Limb (tissue), 2 donors: ENCODE results near the gene RAB3B.
A peak's percentile ranks its signal among the peaks of the same experiment; 100 is the strongest.
"Not testable (repeated sequence)": the region's sequence is repeated elsewhere in the genome, so short reads cannot be mapped to it uniquely, and the experiment has no call there.

ENCODE experiments used
- DNase-seq, 2 donors: peaks; one replicate each; pipeline ENCODE4 v3.0.0-alpha.2; 2016; ENCODE audit errors: extremely low spot score in 2 of 2

The RAB3B gene

DNA sequence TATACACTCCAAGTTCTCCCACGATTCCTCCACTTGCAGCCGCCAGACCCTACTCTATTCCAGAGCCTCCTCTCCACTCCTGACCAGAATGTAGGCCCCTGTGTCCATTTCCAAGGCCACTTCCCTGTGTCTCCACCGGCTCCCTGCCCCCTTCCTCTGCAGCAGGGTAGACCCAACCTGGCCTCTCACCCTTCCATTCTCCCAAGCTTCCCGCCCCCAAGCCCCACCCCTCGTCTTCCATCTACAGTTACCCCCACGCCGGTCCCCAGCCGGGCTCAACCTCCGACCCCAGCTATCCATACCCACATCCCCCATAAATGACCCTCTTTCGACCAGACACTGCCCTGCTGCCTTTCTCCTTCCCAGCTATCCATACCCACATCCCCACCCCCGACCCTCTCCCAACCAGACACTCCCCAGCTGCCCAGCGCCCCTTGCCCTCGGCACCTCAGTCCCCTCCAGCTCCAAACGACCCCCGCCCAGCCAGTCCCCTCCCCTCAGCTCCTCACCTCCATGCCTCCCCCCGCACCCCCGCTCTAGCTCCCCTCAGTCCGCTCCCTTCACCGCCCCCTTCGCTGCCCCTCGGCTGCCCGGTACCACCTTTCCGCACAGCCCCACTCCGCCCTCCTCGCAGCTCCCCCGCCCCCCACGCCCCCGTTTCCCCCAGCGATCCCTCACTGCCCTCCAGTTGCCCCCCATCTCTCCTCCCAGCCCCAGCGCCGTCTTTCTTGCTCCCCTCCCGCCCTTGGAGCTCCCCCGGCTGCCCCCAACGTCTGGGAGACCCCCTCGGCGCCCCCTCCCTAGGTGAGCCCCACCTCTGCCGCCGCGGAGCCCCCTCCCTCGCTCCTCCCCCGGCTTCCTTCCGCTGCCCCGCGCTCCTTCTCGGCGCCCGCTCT lies 670 bp downstream of the RAB3B start:
- peak in 1 of 2 donors; percentile 42 for DNase-seq

DNA sequence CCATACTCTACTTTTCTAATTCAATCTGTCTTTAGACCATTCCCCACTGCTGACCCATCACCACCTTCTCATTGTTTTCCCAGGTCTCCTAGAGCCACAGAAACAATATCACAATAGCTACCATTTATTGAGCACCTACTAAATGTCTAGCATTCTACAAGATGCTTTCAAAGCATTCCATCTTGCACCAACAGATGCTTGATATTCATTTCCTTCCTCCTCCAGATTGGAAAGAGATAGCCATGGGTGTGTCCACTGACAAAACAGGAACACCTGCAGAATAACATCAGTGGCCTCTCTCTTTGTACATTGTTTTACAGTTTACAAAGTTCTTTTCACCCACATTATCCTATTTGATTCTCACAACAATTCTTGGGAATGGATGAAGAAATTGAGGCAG lies 2.2 kb downstream of the RAB3B start:
- no peak for DNase-seq

DNA sequence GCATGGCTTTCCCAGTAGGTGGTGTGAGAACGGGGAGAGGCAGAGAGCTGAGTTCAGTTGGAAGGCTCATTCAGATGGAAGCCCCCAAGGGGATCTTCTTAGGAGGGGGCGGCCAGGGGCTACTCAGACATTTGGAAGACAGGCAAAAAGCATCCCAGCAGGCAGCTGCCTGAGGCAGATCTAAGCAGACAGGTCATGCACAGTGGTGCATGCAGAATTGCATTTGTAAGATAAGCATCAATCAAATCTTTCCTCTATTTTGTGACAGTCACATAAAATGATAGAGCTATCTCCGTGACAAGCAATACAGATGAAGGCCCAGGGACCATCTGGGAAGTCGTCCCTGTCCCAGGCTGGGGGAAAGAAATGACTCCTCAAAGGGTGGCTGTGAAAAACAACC lies 3.8 kb downstream of the RAB3B start:
- no peak for DNase-seq

DNA sequence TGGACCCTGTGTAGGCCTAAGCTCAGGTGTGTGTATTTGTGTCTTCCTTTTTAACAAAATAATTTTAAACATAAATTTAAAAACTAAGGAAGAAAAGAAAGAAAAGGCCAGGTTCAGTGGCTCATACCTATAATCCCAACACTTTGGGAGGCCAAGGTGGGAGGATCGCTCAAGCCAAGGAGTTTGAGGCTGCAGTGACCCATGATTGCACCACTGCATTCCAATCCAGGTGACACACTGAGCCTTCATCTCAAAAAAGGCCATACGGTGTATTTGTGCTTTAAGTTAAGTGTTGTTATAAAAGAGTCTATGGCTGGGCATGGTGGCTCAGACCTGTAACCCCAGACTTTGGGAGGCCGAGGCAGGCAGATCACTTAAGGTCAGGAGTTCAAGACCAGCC lies 8.3 kb downstream of the RAB3B start:
- DNase-seq = no peak

DNA sequence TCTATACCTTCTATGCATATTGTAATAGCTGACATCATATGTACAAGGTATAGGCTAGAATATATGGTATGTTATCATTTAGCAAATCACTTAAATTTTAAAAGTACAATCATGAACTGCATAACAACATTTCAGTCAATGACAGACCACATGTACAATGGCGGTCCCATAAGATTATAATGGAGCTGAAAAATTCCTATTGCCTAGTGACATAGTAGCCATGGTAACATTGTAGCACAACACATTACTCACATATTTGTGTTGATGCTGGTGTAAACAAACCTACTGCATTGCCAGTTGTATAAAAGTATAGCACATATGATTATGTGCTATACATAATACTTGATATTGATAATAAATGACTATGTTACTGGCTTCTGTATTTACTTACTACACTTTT lies 8.9 kb downstream of the RAB3B start:
- DNase-seq = no peak

DNA sequence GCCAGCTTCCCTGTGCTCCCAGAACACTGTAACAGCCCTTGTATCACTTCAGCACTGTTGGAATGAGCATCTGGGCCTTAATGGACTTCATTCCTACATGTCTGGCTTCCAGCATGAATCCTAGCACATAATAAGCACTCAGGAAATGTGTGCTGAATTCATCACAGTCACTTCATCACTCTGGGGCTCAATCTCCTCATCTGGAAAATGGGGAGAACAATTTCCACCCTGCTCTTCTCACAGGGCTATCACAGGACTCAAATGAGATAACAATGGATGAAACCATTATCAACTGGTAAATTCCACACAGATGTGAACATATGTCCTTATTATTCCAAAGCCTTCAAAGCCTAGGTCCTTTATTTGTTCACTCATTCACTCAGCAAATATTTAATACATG lies 12.4 kb downstream of the RAB3B start:
- no peak for DNase-seq

DNA sequence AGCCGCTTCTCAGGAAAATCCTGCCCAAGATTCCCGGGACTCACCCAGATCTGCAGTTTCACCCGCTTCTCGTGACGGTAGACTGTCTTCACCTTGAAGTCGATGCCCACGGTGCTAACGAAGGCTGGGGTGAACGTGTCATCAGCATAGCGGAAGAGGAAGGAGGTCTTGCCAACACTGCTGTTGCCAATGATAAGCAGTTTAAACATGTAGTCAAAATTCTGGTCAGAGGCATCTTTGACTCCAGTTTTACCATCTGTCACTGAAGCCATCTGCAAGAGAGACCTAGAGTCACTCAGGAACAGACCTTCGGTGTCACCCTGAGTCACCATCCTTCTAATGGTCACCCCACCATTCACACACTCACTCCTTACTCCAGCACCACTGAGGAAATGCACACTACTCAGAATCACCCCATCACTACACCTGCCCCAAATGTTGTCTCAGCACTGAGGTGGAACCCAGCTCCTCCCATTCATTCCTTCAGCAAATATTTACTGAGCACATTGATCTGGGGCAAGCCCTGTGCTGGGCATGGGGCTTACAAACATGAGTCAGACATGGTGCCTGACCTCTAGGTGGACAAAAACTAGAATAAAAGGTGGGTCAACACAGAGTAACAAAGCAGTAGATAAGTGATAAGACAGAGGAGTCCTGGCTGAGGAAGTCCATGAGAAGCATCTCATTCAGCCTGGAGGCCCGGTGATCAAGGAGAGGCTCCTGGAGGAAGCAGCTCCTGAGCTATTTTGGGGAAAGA lies 13.5 kb downstream of the RAB3B start:
- no peak for DNase-seq

DNA sequence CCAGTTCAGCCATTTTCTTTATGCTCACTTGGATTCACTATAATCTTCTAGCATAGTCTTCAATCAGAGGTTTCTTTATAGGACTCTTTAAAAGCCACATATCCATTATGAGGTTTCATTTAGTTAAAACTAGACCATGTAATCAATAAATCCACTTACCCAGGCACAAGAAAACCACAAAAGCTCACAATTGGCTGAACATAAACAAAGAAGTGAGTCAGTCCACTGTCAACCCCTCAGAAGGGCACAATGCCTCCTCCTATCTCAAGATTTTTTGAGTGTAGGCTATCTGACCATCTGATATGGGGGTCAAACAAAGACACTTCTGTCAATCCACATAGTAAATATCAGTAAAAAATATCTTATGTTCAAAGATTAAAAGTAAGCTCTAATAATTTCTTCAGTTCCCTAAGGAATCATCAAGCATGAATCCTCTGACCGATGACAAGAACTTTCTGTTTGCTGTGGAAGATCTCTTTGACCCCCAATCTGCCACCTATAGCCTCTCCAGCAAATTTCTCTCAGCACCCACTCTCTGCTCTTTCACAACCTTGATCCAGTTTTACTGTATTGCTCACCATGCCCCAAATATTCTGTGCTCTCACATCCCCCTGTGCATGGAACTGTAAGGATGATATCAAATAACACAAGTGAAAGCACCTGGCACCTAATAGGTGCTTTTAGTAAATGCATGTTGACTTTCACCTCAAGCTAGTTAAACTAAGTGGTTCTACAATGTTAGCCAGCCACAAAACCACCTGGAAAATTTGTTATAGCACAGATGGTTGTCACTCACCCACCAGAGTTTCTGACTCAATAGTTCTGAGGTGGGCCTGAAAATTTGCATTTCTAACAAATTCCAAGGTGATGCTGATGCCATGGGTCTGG lies 16.7 kb downstream of the RAB3B start:
- no peak for DNase-seq

DNA sequence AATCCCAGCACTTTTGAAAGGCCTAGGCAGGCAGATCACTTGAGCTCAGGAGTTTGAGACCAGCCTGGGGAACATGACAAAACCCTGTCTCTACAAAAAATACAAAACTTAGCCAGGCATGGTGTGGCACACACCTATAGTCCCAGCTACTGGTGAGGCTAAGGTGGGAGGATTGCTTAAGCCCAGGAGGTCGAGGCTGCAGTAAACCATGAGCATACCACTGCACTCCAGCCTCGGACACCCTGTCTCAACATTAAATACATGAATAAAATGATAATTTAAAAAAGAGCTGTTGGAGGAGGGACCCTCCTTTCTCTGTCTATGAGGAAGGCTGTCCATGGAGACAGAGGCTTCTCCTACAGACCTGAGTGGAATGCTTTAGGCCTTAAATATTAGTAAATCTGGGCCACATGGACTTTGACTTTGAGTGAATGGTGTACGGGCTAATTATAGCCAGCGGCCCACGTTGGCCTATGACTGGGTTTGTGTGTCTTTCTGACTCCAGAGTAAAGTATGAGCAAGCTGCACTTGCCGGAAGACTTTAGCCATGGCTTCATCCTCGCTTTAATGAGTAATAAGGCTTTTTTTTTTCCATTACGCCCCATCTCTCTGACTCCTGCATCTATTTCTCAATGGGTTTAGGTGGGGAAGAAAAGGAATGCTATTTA lies 21.3 kb downstream of the RAB3B start:
- no peak for DNase-seq

DNA sequence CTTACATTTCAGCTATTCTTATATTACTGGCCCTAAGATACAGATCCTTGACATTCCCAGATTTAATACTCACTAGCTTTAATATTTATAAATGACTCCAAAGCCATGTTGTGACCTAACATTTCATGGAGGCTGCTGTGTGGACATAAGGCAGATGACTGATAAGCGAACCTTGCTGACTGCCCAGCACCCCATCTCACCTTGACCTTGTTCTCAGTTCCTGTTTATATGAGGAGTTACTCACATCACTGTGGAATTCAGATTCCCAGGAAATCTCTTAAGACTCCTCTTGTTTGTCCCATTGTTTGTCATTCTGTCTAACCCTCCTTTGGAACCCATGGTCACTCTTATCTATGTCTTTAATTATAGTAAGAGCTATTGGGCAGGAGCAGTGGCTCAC lies 21.9 kb downstream of the RAB3B start:
- no peak for DNase-seq

DNA sequence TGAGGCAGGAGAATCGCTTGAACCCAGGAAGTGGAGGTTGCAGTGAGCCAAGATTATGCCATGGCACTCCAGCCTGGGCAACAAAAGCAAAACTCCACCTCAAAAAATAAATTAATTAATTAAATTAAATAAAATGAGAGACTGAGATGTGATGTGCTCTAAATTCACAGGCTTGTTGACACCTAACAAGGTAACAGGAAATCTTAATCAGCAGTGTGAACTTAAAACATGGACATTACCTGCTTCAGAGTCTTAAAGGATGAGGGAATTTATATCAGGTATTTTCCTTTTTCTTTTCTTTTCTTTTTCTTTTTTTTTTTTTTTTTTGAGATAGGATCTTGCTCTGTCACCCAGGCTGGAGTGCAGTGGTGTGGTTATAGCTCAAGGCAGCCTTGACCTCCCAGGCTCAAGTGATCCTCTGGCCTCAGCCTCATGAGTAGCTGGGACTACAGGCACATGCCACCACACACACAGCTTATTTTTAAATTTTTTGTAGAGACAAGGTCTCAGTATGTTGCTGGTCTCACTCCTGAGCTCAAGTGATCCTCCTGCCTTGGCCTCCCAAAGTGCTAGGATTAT lies 23.2 kb downstream of the RAB3B start:
- DNase-seq = not testable (repeated sequence)

DNA sequence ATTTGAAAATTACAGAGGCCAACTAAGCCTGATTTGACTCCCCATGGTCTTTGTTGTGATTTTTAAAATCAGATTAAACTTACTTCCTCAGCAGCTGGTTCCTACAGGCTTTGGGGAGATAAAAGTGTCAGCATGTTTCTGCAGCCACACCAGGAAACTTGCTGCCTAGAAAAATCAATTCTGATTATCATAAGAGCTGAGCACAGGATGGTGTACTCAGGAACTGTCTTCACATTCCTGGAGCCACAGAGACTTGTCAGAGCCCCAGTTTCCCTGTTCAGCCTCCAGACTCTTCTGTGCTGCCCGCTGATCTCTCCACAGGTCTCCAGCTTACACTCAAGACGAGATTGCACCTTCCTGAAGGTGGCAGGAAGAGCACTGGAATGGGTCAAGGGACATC lies 23.9 kb downstream of the RAB3B start:
- DNase-seq = no peak

DNA sequence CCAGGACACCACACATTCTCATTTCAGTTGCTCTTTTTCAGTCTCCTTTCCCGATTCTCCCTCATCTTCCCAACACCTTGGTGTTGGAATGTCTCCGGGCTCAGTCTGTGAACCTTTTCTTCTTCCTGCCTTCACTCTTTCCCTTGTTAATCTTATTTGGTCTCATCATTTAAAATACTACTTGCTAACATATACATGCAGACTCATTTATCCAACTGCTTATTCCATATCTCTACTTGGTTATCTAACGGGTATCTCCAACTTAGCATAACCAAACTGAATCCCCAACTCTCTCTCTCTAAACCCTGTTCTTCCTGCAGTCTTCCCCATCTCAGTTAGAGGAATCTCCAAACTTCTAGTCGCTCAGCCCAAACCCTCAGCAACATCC lies 26.2 kb downstream of the RAB3B start:
- DNase-seq = no peak

DNA sequence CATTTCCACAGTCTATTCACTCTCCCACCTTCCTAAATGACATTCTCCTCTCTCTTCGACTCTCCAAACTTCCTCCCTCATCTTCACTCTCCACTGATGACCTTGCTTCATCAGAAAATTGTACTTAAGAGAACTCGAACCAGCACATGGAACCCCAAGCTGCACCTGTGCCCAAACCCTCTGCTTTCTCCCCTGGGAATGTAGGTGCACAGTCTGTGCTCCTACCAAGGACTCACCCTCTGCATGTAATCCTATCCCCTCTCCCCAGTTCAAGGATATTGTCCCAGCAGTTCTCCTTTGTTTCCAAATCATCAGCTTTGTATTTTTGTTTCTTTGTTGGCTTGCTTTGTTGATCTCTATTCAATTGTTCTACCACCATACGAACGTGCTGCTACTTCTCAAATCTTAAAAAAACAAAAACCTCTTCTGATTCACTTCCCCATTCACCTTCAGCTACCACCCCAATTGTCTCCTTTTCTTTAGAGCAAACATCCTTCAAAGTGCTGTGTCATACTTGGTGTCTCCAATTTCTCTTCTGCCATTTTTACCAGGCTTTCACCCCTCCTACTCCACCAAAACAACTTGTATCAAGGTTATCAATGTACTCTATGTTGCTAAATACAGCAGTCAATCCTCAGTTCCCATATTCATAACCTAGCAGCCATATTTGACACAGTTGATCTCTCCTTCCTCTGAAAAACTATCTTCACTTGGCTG lies 26.8 kb downstream of the RAB3B start:
- DNase-seq = no peak

DNA sequence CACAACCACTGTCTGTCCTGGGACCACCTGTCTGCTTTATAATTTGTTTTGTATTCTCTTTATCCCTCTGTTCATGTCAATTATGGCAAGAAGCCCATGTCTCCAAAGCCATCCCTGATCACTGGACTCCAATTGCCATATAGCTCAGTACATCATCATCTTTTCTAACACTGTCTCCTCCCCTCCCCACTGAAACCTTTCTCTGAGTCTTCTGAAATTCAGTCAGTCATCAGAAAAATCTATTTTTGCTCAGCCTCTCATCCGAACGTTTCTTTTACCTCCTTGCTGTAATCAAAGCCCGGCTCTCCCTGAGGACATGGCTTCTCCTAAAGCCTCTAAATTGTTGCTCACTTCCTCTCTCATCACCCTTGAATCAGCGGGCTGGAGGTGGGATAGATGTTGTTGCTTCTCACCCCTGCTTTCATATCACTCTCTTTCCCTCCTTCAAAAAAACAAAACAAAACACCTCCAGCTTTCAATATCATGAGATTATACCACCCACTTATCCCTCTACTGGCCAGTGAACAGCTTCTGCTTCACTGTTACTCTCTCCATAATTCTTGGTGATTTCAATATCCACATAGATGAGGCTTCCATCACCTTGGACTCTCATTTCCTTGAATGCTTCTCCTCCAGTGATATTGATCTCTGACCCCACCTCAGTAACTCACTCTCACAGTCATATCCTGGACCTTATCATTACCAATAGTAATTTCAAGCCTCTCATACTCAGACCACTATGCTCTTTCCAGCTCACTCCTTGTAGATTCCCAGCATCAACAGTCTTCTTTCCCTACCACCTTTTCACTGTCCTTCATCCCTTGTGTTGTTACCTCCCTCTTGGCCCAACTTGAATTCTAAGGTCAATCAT lies 27.8 kb downstream of the RAB3B start:
- no peak for DNase-seq

DNA sequence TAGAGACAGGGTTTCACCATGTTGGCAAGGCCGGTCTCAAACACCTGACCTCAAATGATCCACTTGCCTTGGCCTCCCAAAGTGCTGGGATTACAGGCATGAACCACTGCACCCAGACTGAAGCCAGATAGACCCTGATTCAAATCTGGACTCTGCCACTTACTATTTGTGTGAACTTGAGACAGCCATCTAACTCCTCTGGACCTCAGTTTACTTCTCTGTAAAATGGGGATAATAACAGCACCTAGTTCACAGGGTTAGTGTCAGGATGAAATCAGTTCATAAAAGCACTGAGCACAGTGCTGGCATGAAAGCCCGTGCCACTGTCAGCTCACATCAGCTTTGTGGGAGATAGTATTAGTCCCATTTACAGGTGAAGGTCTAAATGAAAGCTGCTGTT lies 28.5 kb downstream of the RAB3B start:
- DNase-seq = no peak

DNA sequence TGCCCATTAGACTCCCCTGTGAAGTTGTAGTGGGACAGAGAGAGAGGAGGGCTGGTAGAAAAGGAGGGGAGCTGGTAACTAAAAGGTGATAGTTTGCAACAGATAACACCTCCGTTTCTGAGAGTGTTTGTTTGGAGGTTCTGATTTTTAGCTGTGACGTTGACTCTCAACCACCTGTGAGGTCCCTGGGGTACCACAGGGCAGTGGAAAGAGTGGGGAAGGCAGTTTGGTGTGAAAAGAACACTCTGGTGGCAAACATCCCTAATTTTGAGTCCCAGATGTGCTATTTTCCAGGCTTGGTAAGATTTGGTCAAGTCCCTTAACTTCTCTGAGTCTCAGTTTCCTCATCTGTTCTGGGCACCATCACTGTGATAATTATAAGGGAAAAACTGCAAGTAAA lies 29.3 kb downstream of the RAB3B start:
- DNase-seq = no peak

DNA sequence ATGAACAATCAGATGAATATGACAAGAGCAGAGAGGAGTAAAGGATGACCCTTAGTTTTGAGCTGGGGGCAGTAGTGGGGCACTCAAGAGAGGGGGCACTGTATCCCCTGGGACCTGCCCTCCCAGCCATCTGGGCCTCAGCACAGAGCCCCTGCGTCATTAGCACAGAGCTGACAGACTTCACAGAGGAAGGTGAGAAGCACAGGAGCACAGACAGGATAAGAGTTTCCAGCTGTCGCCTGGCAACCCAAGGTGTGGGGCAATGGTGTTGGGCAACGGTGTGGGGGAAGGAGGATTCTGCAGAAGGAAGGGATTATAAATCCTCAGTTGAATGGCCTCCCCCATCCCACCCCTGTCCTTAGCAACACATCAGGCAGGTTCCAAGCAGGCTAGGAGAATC lies 30.2 kb downstream of the RAB3B start:
- DNase-seq = no peak

DNA sequence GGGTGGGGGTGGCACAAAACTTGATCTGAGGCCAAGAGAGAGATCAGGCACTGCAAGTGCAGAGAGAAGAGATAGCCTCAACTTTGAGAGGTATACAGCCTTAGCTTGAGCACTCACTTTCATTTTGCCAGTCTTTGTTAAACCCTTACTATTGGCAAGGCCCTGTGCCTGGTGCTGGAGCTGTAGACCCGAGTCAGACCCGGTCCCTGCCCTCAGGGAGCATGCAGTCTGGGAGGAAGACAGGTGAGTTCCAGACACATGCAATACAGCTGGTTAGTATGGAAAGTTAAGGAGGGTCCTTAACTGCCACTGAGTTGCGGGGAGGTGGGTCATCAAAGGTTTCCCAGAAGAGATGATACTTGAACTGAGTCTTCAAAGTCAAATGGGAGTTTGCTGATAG lies 31.7 kb downstream of the RAB3B start:
- DNase-seq = no peak
